ENCODE measurements around the gene LAPTM4A.
"Not testable (repeated sequence)": the region's sequence is repeated elsewhere in the genome, so short reads cannot be mapped to it uniquely, and the experiment has no call there.

The LAPTM4A gene

DNA sequence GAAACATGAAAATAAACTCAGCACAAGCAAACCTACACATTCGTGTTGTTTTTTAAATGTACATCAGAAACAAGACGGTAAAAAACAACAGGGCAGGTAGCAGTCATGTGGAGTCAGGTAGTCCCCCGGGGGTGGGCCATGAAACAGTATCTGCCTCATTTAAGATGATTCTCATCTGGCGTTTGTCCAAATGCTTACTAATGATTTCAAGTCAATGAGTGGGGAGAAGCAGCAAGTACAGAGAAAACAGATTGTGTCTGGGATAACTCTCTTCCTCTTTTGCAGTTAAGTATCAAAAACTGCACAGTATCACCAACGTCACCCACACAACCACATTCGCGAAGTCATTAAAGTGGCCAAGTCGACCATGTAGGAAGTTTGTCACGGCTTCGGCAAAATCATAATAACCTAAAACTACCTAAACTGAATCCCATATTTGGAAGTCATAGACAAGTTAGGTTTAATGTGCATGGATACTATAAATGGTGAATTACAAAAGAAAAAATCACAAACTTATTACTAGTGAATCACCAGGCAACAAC lies 1.3 kb downstream of the LAPTM4A start:
- peak; percentile 22 for DNase-seq

DNA sequence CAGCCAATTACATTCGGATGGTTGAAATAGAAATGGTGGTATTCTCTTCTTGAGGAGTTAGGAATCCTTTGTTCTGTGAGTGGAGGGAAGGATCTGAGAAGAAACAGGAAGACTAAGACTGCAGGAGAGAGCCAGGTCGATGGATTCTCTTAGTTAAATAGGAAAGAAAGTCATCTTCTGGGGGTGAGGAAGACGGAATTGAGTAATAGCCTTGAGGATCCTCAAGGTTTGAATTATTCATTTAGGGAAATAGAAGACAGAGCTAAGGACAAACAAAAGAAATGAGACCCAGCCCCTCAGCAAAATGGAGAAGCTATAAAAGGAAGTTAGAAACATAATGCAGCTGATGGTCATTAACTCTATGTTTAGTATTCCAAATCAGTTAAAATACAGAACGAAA lies 1.8 kb downstream of the LAPTM4A start:
- no peak for DNase-seq

DNA sequence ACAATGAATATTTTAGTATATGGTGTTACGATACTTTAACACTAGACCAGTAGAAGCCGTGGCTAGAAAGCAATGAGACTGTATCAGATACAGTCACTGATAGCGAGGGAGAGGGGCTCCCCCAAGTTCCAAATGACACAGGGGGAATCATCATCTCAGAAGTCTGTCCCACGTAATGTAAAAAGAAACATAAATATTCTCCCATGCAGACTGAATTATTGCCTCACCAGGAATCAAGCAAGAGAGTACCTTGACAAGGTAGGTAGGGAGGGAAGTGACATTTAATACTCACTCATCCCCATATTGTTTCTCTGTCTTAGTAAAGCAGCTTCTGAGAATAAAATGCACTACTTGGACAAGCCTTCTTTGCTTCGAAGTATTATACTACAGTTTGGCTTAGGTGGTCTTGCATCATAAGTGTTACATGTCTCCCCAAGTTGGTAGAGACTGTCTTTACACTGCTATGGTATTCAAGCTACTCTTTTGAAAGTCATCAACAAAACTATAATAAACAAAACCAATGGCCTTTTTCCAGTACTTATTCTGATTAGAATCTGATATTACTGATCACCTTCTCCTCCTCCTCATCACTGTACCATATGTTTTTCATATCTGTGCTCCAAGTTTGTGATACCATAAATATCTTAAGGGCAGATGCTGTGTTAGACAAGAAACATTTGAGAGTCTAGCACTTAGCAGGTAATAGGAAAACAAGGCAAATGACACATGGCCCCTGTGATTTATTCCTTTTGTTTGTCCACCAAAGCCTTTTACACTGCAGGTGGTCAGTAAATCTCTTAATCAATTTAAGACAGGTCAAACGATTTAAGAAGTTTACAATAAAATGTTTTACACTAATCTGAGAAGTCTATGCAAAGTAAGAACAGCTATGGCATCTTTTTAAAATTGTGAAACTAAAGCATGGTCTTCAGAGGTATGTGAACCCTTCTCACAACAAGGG lies 2.7 kb downstream of the LAPTM4A start:
- DNase-seq, result no peak

DNA sequence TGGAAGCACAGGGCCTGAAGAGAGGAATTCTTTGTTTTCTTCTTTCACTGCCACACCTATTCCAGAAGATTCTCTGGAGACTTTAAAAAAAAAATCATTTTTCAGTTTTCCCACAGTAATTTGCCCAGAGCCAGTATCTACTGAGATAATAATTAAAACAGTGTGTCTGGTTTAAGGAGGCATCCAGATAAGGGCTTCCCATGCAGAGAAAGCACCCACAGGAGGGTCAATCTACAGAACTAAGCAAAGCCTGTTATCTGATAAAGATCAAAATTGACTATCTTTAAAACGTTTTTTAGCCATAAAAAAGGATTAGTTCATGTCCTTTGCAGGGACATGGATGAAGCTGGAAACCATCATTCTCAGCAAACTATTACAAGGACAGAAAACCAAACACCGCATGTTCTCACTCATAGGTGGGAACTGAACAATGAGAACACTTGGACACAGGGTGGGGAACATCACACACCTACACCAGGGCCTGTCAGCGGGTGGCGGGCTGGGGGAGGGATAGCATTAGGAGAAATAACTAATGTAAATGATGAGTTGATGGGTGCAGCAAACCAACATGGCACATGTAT lies 5.6 kb downstream of the LAPTM4A start:
- DNase-seq, result not testable (repeated sequence)

DNA sequence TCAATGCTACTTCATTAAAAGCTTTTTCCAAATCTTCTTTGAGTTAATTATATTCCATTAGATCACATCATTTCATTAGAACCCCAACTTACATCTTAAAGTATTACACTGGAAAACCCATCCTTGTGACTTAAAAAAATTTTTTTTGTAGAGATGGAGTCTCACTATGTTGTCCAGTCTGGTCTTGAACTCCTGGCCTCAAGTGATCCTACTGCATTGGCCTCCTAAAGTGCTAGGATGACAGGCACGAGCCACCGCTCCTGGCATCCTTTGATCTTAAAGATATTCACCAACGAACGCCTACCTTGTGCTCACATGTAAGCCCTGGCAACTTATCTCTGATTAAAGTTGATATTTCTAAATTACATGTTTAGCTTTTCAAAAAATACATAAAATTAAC lies 6.7 kb downstream of the LAPTM4A start:
- DNase-seq, result no peak

DNA sequence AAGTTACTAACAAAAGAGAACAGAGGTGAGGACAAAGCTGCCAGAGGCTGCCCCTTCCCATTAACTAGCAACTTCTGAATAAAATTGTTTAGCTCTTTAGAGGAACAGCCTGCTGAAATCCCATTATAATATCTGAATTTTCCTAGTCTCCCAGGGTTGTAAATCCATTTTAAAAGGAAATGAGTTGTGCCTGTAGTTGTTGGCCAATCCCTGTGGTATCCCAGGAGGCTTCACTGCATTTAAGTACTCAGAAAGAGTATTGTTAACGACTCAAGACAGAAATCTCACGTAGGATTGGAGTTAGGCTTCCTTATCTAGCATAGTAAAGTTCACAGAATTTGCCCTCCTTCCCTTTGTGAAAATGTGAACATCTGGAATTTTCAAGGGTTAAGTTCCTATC lies 8.9 kb downstream of the LAPTM4A start:
- DNase-seq, result no peak

DNA sequence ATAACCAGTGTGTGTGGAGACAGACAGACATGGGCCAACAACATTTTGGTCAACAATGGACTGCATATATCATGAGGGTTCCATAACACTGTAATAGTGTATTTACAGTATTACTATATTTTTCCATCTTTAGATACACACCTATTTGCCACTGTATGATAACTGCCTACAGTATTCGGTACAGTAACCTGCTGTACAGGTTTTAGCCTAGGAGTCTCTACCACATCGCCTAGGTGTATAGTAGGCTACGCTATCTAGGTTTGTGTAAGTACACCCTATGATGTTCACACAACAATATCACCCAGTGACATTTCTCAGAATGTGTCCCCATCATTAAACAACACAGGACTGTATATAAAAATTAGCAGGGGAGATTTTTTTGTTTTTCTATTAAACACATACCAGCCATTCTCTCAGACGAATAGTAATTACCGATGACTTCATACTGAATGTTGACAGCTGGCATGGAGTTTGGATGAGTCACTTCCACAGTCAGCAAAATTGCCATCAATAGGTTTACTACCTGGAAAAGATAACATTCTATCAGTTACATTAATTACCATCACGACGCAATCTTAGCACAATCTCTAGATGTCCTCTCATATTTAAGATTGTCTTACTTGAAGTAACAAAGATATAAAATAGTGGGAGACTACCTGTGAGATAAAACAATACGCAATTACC lies 10.8 kb downstream of the LAPTM4A start:
- DNase-seq, result no peak

DNA sequence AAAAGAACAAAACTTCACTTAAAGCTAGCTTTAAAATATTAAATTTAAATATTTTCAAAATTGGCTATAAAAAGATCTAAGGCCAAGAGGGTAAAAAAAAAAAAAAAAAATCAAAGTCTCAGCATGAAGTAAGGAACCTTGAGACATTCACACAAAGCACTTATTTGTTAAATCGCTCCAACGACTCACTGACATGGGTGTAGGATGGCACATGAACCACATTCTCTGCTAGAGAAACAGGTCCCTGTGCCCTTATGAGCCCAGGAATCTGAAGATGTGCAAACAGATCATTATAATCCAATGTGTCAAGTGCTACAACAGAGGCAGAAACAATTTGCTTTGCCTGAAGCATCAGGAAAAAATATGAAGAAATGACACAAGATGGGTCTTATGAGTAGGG lies 13.8 kb downstream of the LAPTM4A start:
- DNase-seq, result no peak

DNA sequence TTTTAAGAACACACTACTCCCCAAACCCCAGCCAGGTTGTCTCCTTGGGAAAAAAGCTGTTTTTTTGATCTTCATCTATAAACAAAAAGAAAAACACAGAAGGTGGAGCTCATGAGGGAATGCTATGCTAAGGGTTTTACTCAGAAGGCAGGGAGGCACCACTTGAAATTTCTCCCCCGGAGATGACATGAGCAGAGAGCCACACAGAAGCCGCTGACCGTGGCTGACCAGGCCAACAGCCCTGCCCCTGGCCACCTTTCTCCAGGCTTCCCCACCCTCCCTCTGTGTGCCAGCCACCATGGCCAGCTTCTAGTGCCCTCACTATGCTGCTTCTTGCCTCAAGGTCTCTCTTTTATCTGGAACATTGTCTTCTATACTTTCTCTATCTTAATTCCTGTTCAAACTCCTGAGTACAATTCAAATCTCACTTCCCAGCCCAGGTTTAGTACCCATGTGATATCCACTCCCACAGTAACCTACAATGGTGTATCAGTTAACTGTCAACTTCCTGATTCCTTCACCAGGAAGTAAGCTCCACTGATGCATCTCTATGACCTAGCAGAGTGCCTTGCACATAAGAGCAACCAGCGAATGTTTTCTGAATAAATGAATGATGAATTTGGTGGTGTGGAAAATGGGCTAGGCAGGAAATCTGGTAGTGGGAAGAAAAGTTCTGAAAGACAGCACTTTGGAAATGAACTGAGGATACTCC lies 15.3 kb downstream of the LAPTM4A start:
- DNase-seq, result no peak

DNA sequence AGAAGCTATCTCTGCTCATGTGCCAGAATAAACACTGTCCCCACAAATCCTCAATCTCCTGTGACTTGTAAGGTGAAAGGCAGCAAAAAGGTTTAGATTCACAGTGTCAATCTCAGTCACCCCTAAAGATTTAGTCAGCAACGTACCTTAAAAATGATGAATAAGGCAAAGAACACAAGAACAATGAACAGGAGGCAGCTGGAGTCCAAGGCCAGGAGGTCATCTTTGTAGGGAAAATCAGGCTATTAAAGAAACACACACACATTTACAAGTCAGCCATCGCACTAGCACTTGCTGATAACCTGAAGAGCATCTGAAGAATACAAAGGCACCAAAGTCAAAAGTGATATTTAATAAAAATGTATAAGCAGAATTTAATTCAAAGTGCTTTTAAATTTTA lies 16.6 kb downstream of the LAPTM4A start:
- DNase-seq, result no peak

DNA sequence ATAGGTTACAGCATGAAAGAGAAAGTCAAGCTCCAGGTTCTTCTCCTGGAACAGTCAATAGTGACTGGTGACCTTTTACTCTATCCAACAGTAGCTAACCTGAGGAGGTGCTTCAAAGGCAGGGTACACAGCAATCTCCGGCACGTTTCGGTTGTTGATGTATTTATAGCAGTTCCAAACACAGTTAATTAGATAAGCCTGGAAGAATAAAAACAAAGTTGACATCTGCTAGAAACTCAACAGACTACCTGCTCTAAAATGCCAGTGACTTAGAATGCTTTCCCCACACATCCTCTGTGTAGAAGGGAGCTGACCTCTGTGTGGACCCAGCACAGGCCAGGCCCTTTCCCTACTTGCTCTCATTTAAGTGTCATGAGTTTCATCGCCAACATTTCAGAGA lies 17.2 kb downstream of the LAPTM4A start:
- DNase-seq, result no peak

DNA sequence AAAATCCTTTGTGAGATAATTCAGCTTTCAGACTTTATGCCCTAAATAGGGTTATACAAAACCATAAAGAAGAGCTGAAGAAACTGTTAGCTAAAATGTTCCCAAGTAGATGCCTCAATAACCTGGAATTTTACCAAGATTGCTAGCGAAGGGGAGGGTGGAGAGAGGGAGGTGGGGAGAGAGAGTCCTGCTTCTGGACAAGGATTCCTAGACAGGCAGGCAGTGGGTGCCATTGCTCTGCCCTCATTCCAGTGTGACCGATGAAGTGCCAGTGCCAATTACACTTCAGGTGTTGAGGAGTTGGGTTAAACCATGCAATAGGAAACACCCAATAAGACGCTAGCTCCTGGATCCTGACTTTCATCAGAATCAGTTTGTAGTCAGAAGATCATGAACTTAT lies 18.1 kb downstream of the LAPTM4A start:
- no peak for DNase-seq

DNA sequence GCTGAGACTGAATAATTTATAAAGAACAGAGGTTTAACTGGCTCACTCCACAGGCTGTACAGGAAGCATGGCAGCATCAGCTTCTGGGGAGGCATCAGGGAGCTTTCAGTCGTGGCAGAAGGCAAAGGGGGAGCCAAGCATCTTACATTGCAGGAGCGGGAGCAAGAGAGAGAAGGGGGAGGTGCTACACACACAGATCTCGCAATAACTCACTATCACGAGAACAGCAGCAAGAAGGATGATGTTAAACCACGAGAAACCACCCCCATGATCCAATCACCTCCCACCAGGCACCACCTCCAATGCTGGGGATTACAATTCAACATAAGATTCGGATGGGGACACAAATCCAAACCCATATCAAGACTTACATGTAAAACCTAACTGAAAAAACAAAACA lies 21.2 kb downstream of the LAPTM4A start:
- no peak for DNase-seq

DNA sequence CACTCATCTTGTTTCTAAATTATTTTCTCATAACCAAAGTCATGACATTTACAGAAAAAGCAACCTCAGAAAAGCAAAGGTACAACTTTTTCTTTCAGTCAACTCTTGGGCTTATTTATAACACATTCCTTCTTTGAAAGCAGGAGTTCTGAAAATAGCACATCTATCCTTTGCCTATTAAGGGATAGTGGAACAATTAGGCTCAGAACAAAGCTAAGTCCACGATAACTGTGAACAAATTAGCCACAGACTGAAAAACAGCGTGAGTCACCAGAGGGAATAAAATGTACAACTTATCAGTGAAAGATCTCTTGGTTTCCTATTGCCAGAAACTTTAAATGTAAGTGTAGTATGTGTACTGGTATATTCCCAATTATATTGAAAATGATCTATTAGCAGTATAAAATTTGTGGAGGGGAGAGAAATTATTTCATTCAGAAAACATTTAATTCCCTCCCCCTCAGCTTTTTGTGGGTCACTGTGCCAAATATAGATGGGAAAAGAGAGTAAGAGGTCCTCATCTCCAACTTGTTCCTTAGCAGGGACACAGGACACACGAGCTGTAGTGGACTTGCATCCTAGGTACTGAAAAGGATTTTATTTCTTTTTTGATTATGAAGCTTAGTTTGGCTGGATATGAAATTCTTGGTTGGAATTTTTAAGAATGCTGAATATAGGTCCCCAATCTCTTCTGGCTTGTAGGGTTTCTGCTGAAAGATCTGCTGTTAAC lies 23.6 kb downstream of the LAPTM4A start:
- DNase-seq, result no peak

DNA sequence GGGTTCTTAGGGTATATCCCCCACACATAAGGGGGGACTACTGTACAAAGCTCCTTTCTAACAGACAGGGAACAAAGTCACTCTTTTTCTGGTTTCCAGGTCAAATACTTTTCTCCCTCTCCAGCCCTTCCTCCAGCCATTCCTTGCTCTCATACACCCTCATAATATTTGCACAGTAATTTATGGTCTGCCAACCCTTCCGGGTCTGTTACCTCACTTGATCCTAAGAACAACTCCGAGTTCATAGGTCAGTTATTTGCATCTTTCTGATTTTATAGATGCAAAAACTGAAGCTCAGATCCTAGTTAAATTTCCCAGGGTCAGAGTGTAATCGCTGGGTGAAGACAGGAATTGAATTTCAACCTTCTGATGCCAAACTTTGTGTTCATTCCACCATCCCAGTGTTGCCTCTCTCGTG lies 24.2 kb downstream of the LAPTM4A start:
- no peak for DNase-seq

DNA sequence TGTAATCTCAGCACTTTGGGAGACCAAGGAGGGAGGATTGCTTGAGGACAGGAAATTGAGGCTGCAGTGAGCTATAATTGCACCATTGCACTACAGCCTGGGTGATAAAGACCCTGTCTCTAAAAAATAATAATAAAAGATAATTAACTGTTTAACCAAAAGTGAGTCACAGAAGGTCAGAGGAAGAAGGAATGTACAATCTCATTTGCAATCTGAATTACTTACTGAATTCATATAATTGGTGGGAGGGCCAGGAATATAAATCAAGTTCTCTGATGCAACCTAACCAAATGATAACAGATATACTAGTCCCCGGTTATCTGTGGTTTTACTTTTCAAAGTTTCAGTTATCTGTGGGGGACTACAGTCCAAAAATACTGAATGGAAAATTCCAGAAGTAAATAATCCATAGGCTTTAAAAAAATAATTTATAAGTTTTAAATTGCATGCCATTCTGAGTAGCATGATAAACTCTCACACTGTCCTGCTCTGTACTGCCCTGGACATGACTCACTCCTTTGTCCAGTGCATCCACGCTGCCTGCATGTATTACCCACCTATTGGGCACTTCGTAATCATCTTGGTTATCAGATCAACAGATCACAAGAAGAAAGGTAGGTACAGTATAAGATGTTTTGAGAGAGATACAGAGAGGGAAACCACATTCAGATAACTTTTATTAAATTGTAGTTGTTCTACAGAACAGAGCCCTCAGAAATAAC lies 26.2 kb downstream of the LAPTM4A start:
- DNase-seq, result no peak

DNA sequence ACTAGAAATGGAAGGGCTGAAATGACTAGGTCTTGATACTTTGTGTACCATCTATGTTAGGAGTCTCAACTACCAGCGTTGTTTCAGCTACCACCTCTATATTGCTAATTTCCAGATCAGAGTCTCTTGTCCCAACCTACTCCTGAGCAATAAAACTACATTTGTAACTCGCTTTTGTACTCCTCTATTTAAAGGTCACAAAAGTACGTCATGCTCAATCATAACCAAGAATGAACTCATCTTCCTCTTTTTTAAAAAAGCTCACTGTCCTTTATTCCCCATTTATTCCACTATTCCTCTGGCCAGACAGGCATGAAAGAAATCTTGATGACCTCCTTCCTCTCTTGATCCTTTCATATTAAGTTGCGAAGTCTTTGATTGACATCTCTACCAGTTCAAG lies 27.7 kb downstream of the LAPTM4A start:
- no peak for DNase-seq

DNA sequence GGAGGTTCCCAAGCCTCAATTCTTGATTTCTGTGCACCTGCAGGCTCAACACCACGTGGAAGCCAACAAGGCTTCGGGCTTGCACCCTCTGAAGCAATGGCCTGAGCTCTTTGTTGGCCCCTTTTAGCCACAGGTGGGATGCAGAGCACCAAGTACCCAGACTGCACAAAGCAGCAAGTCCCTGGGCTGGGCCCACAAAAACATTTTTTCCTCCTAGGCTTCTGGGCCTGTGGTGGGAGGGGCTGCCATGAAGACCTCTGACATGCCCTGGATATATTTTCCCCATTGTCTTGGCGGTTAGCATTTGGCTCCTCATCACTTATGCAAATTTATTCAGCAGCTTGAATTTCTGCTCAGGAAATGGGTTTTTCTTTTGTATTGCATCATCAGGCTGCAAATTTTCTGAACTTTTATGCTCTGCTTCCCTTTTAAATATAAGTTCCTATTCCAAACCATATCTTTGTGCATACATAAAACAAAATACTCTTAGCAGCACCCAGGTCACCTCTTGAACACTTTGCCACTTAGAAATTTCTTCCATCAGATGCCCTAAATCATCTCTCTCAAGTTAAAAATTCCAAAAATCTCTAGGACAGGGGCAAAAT lies 29.9 kb downstream of the LAPTM4A start:
- no peak for DNase-seq

DNA sequence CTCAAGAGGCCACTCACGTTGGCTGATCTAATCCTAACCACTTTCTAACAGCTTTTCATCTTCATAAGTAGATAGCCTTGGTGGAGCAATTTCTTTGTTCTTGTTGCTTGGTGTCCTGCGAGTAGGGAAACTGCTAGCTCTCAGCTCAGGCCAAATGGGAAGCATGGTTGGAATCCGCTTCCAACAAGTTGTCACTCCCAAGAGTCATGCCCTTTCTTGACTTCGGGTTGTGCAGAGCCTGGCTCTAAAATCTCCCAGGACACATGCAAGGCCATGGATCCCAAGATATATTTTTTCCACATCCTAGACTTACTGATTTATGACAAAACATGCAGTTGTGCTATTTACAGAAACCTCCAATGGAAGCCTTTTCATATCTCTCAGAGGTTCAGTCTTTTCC lies 31.7 kb downstream of the LAPTM4A start:
- no peak for DNase-seq

DNA sequence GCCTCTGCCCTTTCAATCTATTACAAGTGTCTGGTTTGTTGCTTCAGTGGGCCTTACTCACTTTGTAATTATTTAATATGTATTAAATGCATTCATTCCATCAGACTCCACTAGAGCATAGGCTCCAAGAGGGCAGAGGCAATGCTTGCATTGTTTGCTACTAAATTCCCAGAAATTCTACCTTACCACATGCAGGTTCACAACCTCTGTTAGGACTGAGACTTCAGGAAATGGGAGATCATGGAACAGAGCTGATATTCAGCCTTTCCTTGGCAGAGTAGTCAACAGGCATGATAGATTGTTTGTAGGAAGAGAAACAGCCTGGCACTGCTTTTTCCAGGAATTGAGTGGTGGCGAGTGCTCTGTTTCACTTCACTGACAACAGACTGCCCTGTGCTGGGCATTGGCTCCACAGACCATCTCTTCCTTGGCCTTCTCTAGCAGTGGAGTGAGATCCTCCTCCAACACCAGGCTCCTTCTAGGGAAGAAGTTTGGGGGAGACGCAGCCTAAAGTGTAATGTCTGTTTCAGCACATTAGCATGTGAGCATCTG lies 32.8 kb downstream of the LAPTM4A start:
- no peak for DNase-seq

DNA sequence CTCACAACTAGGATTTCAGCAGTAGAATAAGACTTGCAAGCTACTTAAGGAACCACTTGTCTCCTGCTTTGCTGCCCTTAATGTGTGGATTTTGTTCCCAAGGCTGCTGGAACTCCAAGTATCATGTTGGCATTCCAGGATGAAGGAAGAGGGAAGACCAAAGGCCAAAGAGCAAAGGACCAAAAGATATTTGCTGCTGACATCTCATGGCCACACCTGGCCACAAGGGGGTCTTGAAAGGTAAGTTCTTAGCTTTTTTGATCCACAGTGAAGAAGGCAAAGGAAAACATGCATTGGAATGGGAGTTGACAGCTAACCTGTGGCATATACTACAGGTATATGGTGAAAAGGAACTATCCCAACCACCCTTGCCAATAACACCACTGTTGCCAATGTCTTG lies 35.1 kb downstream of the LAPTM4A start:
- no peak for DNase-seq

Measured in activated naive CD4-positive, alpha-beta T cell treated with anti-CD3 and anti-CD28 coated beads, Interleukin-2, amount 50 U/mL, for 16 hours (primary cell).